ENCODE data around the gene AQP12A.

The AQP12A gene

GRCh38 chr2:240722376-240722775 is 30.7 kb downstream of the AQP12A start:
- DNase-seq (ENCODE audit: low read depth in 1 of 2, low spot score in 1 of 2), result no peak

DNA sequence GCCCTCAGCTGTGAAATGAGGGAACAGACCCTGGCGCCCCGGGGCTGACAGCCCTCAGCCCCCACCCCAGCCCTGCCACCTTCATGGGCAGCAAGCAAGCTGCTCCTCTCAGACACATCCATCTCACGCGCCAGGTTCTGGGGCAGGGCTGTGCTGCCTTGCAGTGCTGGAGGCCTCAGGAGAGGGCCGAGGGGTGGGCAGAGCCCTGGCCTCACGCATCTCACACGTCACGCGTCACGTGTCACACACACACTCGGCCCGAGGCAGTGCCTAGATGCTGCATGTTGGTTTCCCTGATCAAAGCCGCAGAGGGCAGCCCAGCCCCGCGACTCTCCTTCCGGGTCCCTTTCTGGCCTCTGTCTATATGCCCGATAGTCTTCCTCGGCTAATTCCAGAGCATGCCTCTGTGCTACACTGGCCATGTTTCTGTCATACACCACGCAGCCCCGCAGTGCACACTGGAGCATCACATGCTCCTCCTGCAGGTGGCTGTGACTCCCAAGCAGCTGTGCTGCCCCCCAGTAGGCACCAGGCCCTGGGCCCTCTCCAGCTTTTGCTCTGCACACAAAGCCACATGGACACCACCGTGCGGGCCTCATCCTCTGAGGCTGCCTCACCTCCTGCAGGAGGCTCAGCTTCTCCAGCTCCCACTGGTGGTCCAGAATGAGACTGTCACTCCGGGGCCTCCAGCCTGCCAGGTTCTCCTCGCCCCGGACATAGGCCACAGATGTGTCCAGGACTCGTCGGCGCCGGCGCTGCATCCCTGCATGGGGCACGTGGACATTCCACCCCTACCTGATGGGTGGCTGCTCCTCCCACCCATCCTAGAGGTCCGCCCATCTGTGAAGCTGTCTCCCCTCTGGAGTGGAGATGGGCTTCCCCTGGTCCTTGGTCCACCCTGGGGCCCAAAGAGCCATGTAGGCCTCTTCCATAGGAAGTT is 31.4 kb downstream of the AQP12A start:
- DNase-seq (ENCODE audit: low read depth in 1 of 2, low spot score in 1 of 2), result no peak

- DNase-seq (ENCODE audit: low read depth in 1 of 2, low spot score in 1 of 2), result no peak
Measured at GRCh38 chr2:240723851-240724250, 32.2 kb downstream of the AQP12A start.

GRCh38 chr2:240724431-240724830 is 32.8 kb downstream of the AQP12A start:
- no peak for DNase-seq (ENCODE audit: low read depth in 1 of 2, low spot score in 1 of 2)

DNA sequence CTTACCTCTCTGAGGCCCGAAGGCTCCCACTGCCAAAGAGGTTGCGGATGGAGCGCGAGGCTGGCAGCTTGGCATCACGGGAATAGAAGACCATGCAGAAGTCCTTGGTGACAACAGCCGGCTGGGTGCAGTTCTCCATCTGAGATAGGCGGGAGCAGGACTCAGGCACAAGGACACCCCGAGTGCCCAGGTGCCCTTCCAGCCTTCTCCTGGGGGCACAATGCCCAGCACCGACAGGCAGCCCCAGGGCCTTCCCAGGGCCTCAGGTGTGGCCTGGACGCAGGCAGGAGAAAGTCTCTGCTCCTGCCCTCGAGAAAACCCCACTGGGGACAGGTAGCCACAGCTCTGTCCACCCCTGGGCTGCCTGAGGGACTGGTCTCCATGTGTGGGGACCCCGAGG is 33.6 kb downstream of the AQP12A start:
- DNase-seq (ENCODE audit: low read depth in 1 of 2, low spot score in 1 of 2), result no peak

- DNase-seq (ENCODE audit: low read depth in 1 of 2, low spot score in 1 of 2), result no peak
Measured at GRCh38 chr2:240725671-240726070, 34.0 kb downstream of the AQP12A start.

GRCh38 chr2:240726876-240727275 is 35.2 kb downstream of the AQP12A start:
- no peak for DNase-seq (ENCODE audit: low read depth in 1 of 2, low spot score in 1 of 2)

- DNase-seq (ENCODE audit: low read depth in 1 of 2, low spot score in 1 of 2), result no peak
Measured at GRCh38 chr2:240727439-240727838, 35.8 kb downstream of the AQP12A start.

GRCh38 chr2:240727913-240728312 is 36.2 kb downstream of the AQP12A start:
- no peak for DNase-seq (ENCODE audit: low read depth in 1 of 2, low spot score in 1 of 2)

- no peak for DNase-seq (ENCODE audit: low read depth in 1 of 2, low spot score in 1 of 2)
Measured at GRCh38 chr2:240728361-240728760, 36.7 kb downstream of the AQP12A start.

DNA sequence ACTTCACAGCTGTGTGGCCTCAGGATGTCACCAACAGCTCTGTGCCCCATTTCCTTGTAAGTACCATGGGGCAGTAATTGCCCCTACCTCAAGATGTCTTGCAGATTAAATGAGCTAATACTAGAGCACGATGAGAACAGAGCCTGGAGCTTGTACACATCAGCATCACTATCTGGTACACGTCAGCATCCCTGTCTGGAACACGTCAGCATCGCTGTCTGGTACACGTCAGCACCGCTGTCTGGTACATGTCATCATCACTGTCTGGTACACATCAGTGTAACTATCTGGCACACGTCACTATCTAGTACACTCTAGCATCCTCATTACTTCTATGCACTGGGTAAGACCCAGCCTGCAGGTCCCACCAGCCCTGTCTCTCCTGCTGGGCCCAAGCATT is 37.2 kb downstream of the AQP12A start:
- no peak for DNase-seq (ENCODE audit: low read depth in 1 of 2, low spot score in 1 of 2)

DNA sequence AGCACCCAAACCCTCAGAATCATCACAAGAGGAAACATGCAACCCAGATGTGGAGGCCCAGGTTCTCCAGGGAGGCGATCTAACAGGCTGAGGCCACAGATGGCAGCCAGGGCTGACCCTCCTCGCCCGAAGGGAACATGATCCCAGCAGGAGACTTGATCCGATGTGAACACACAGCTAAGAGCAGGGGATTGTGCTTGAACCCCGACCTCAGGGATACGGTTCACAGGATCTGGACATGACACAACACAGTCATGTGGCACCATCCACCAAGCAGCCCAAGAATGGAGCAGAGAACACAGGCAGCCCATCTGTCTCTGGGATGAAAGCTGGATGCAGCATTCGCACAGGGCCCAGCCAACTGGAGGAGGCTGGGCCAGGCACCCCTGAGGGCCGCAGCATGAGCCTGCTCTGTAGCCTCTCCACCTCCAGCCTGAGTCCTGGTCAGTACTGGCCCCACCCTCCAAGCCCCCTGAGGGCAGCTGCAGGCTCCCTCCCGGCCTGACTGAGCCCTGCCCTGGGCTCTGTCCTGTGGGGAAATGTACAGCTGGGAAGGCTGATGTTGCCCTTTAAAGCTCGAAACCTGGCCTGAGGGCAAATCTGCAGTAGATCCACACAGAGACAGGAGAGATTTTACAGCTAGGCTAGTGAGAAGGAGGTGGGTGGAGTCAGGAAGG is 39.0 kb downstream of the AQP12A start:
- DNase-seq (ENCODE audit: low read depth in 1 of 2, low spot score in 1 of 2), result no peak

GRCh38 chr2:240731178-240731545 is 39.5 kb downstream of the AQP12A start:
- no peak for DNase-seq (ENCODE audit: low read depth in 1 of 2, low spot score in 1 of 2)

GRCh38 chr2:240732184-240732583 is 40.5 kb downstream of the AQP12A start:
- no peak for DNase-seq (ENCODE audit: low read depth in 1 of 2, low spot score in 1 of 2)

GRCh38 chr2:240732911-240733622 is 41.4 kb downstream of the AQP12A start:
- no peak for DNase-seq (ENCODE audit: low read depth in 1 of 2, low spot score in 1 of 2)

GRCh38 chr2:240733803-240734495 is 42.3 kb downstream of the AQP12A start:
- no peak for DNase-seq (ENCODE audit: low read depth in 1 of 2, low spot score in 1 of 2)

DNA sequence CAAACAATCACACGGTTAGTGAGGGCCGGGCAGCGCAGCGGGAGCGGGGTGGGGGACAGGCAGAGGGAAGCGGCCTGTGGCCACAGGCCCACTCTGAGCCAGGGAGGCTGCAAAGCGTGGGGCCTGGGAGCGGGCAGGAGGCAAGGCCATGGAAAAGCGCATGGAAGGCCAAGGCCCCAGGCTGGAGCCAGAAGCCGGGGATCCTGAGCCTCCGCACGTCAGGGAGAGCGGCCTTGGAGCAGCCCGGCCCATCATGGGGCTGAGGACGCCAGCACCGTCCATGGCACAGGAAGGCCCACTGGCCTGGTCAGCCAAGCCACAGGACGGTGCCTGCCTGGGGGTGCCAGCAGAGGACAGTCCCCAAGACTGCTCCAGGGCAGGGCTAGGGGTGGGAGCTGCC is 43.1 kb downstream of the AQP12A start:
- no peak for DNase-seq (ENCODE audit: low read depth in 1 of 2, low spot score in 1 of 2)

DNA sequence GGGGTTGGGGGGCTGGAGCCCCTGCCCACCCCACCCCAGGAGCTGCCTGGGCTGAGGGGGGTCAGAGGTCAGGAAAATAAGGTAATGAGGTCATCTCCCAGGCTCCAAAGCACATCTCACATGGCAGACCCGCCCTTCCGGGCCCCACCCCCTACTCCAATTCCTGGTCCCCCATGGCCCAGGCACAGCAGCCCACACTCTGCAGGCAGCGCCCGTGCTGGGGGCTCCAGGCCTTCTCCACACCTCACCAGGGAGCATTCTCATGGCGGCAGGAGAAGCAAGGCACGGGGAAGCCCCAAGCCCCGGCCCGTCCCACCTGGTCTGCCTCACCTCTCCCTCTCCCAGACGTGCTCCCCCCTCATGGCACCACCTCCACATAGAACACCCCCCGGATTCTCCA is 43.8 kb downstream of the AQP12A start:
- no peak for DNase-seq (ENCODE audit: low read depth in 1 of 2, low spot score in 1 of 2)

GRCh38 chr2:240736281-240737250 is 44.9 kb downstream of the AQP12A start:
- no peak for DNase-seq (ENCODE audit: low read depth in 1 of 2, low spot score in 1 of 2)

DNA sequence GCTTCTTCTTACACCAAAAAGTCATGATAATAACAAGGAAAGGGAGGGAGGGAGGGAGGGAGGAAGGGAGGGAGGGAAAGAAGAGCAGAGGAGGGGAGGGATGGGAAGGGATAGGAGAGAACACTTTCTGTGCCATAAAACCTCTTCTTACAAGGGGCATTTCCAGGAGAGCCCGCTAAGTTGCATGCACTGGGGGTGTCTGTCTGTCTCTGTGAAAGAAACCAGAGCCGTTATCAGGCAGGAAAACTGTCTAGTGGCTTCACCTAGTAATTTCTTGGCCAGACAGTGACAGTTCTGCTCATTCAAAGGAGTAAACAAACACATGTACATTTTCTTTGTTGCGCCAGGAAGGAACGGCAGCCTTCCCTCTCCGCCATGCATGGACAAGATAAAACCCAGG is 45.8 kb downstream of the AQP12A start:
- DNase-seq (ENCODE audit: low read depth in 1 of 2, low spot score in 1 of 2), result no peak

Data from activated T-helper 1 cell treated with anti-CD3 and anti-CD28 coated beads, Interleukin-2, amount 50 U/mL, for 16 hours (primary cell).